ENCODE results near the gene SLC35D2. TPM values are rescaled to one million over a fixed set of nuclear protein-coding genes. Genes with fewer than 3 reads are reported as not detected.
"Not testable (repeated sequence)": the region's sequence is repeated elsewhere in the genome, so short reads cannot be mapped to it uniquely, and the experiment has no call there.

Gene SLC35D2
- total RNA-seq, 3 donors from 2014 or later (not counting 1 experiment from before 2014, with no cell fraction given), result 13.4 to 18.9 (median 17.3) TPM

- intact Hi-C loops (cut with micrococcal nuclease), result no loop called here
- no peak for ATAC-seq
- peaks cover 38 to 51% of the 10 kb centered on the region in 2 donors for H3K4me1 Mint-ChIP-seq
- Histone ChIP-seq H3K4me1 (ENCODE audit: control insufficient read depth, insufficient read depth, low read length) (peaks cover 21% of the 10 kb centered on the region), H3K27ac (ENCODE audit: low read length) (no peak overlapping the region), H3K36me3 (ENCODE audit: control insufficient read depth, insufficient read depth, low read length) (no peaks in the 10 kb centered on the region), H3K4me3 (ENCODE audit: low read length) (no peak overlapping the region), H3K9me3 (ENCODE audit: control insufficient read depth, insufficient read depth, low read length) (no peaks in the 10 kb centered on the region), H3K27me3 (ENCODE audit: control insufficient read depth, insufficient read depth, low read length) (no peaks in the 10 kb centered on the region)
- no peak overlapping the region for H3K4me3 Mint-ChIP-seq
- 83% methylated on average over 1 of the region's 2 CpGs for WGBS (ENCODE audit: insufficient coverage)
- no peak for DNase-seq
- TF ChIP-seq CTCF (IDR thresholded peaks at IDR 0.05), result no peak
- H3K9me3 Mint-ChIP-seq, result no peaks in the 10 kb centered on the region
- no peaks in the 10 kb centered on the region for H3K27me3 Mint-ChIP-seq (ENCODE audit: low read depth in 2 of 2)
- H3K36me3 Mint-ChIP-seq, result no peaks in the 10 kb centered on the region
- peak overlapping the region in 1 of 2 donors; percentile 58 for H3K27ac Mint-ChIP-seq
Measured at GRCh38 chr9:96379461-96379860, 4.0 kb downstream of the SLC35D2 start.

- Histone ChIP-seq H3K9me3 (ENCODE audit: control insufficient read depth, insufficient read depth, low read length) (no peaks in the 10 kb centered on the region), H3K36me3 (ENCODE audit: control insufficient read depth, insufficient read depth, low read length) (no peaks in the 10 kb centered on the region), H3K27ac (ENCODE audit: low read length) (no peak overlapping the region), H3K27me3 (ENCODE audit: control insufficient read depth, insufficient read depth, low read length) (no peaks in the 10 kb centered on the region), H3K4me1 (ENCODE audit: control insufficient read depth, insufficient read depth, low read length) (peaks cover 15% of the 10 kb centered on the region), H3K4me3 (ENCODE audit: low read length) (no peak overlapping the region)
- H3K4me1 Mint-ChIP-seq, result peaks cover 38 to 46% of the 10 kb centered on the region in 2 donors
- intact Hi-C loops (cut with micrococcal nuclease), result no loop called here
- no peaks in the 10 kb centered on the region for H3K36me3 Mint-ChIP-seq
- H3K4me3 Mint-ChIP-seq, result no peak overlapping the region
- DNase-seq (no peak), ATAC-seq (no peak)
- no peak overlapping the region for H3K27ac Mint-ChIP-seq
- WGBS (ENCODE audit: insufficient coverage), result 100% methylated on average over 3 of the region's 3 CpGs
- no peak for TF ChIP-seq CTCF (IDR thresholded peaks at IDR 0.05)
- H3K9me3 Mint-ChIP-seq, result no peaks in the 10 kb centered on the region
- no peaks in the 10 kb centered on the region for H3K27me3 Mint-ChIP-seq (ENCODE audit: low read depth in 2 of 2)
Measured at GRCh38 chr9:96378187-96378586, 5.3 kb downstream of the SLC35D2 start.

- Mint-ChIP-seq H3K27me3 (ENCODE audit: low read depth in 2 of 2) (no peaks in the 10 kb centered on the region), H3K4me3 (no peak overlapping the region), H3K9me3 (no peaks in the 10 kb centered on the region), H3K4me1 (peaks cover 31 to 38% of the 10 kb centered on the region in 2 donors), H3K27ac (no peak overlapping the region), H3K36me3 (no peaks in the 10 kb centered on the region)
- ATAC-seq, result no peak
- no peak for DNase-seq
- 96% methylated on average over 13 of the region's 13 CpGs for WGBS (ENCODE audit: insufficient coverage)
- no peak for TF ChIP-seq CTCF (IDR thresholded peaks at IDR 0.05)
- Histone ChIP-seq H3K27me3 (ENCODE audit: control insufficient read depth, insufficient read depth, low read length) (no peaks in the 10 kb centered on the region), H3K9me3 (ENCODE audit: control insufficient read depth, insufficient read depth, low read length) (no peaks in the 10 kb centered on the region), H3K36me3 (ENCODE audit: control insufficient read depth, insufficient read depth, low read length) (no peaks in the 10 kb centered on the region), H3K4me3 (ENCODE audit: low read length) (no peak overlapping the region), H3K4me1 (ENCODE audit: control insufficient read depth, insufficient read depth, low read length) (peaks cover 5% of the 10 kb centered on the region), H3K27ac (ENCODE audit: low read length) (no peak overlapping the region)
- intact Hi-C loops (cut with micrococcal nuclease), result no loop called here
Measured at GRCh38 chr9:96376891-96377874, 6.3 kb downstream of the SLC35D2 start.

DNA sequence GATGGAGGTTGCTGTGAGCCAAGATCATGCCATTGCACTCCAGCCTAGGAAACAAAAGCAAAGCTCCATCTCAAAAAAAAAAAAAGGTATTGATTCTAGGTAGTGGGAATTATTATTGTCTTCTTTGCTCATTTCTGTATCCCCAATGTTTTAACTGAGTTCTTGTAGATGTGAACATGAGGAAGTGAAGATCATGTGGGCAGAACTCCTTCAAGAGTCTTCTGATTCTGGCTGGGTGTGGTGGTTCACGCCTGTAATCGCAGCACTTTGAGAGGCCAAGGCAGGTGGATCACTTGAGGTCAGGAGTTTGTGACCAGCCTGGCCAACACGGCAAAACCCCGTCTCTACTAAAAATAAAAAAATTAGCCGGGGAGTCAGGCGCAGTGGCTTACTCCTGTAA, 8.0 kb downstream of the SLC35D2 start:
- ATAC-seq; H3K27me3 Mint-ChIP-seq (ENCODE audit: low read depth in 2 of 2); H3K9me3 Mint-ChIP-seq; DNase-seq; H3K27ac ChIP-seq (ENCODE audit: low read length); H3K27me3 ChIP-seq (ENCODE audit: control insufficient read depth, insufficient read depth, low read length); H3K4me3 Mint-ChIP-seq; H3K4me1 ChIP-seq (ENCODE audit: control insufficient read depth, insufficient read depth, low read length); H3K36me3 ChIP-seq (ENCODE audit: control insufficient read depth, insufficient read depth, low read length); H3K36me3 Mint-ChIP-seq; intact Hi-C loops (cut with micrococcal nuclease); H3K4me3 ChIP-seq (ENCODE audit: low read length); H3K9me3 ChIP-seq (ENCODE audit: control insufficient read depth, insufficient read depth, low read length): not testable (repeated sequence)
- 65% methylated on average over 6 of the region's 6 CpGs for WGBS (ENCODE audit: insufficient coverage)
- peaks cover 18 to 24% of the 10 kb centered on the region in 2 donors for H3K4me1 Mint-ChIP-seq
- peak overlapping the region in 1 of 2 donors; percentile 18 for H3K27ac Mint-ChIP-seq
